GM23248 (cell line): ENCODE data around the gene GALE. TPM values are rescaled to one million over a fixed set of nuclear protein-coding genes. Genes with fewer than 3 reads are reported as not detected.
"Not testable (repeated sequence)": the region's sequence is repeated elsewhere in the genome, so short reads cannot be mapped to it uniquely, and the experiment has no call there.

Source experiments
- DNase-seq: peaks from one replicate; pipeline ENCODE4 v3.0.0-alpha.2; 2015
- H2AFZ ChIP-seq: fragments of 200-600 bp; sonication (generic); 2 replicates; pipeline ENCODE4 v1.6.1; 2016; ENCODE audit warnings: antibody characterized with exemption
- H3F3A ChIP-seq: fragments of 200-600 bp; sonication (generic); 2 replicates; pipeline ENCODE4 v1.6.1; 2016; ENCODE audit warnings: mild to moderate bottlenecking, antibody characterized with exemption, mixed run types; ENCODE audit not compliant: insufficient read depth
- H3K27ac ChIP-seq: fragments of 200-600 bp; sonication (generic); 2 replicates; pipeline ENCODE4 v1.5.1; 2016; ENCODE audit warnings: mild to moderate bottlenecking
- H3K27me3 ChIP-seq: fragments of 200-600 bp; sonication (generic); replicated peaks from 2 replicates; pipeline ENCODE4 v1.6.1; 2016; ENCODE audit warnings: mild to moderate bottlenecking; ENCODE audit not compliant: insufficient read depth
- H3K36me3 ChIP-seq: fragments of 200-600 bp; sonication (generic); 2 replicates; pipeline ENCODE4 v1.6.1; 2016; ENCODE audit warnings: low read depth, mild to moderate bottlenecking
- H3K4me1 ChIP-seq: fragments of 200-600 bp; sonication (generic); 2 replicates; pipeline ENCODE4 v1.6.1; 2016; ENCODE audit warnings: mild to moderate bottlenecking; ENCODE audit not compliant: insufficient read depth
- H3K4me2 ChIP-seq: fragments of 200-600 bp; sonication (generic); one replicate; pipeline ENCODE4 v1.6.1; 2016; ENCODE audit warnings: mild to moderate bottlenecking; ENCODE audit not compliant: unreplicated experiment
- H3K4me3 ChIP-seq: fragments of 200-600 bp; sonication (generic); 2 replicates; pipeline ENCODE4 v1.5.1; 2016; ENCODE audit warnings: mild to moderate bottlenecking
- H3K79me2 ChIP-seq: fragments of 200-600 bp; sonication (generic); 2 replicates; pipeline ENCODE4 v1.6.1; 2016; ENCODE audit warnings: mild to moderate bottlenecking; ENCODE audit not compliant: insufficient read depth
- H3K9ac ChIP-seq: fragments of 200-600 bp; sonication (generic); 2 replicates; pipeline ENCODE4 v1.6.1; 2016; ENCODE audit warnings: mild to moderate bottlenecking
- H3K9me2 ChIP-seq: fragments of 200-600 bp; sonication (generic); 2 replicates; pipeline ENCODE4 v1.6.1; 2016; ENCODE audit warnings: mixed run types, mild to moderate bottlenecking, moderate library complexity; ENCODE audit not compliant: insufficient read depth
- H3K9me3 ChIP-seq: fragments of 200-600 bp; sonication (generic); one replicate; pipeline ENCODE4 v1.6.1; 2017; ENCODE audit warnings: low read depth
- H4K20me1 ChIP-seq: fragments of 200-600 bp; sonication (generic); 2 replicates; pipeline ENCODE4 v1.6.0; 2016; ENCODE audit not compliant: insufficient read depth
- EZH2 ChIP-seq: fragments of 200-600 bp; sonication (generic); IDR thresholded peaks from 2 replicates; pipeline ENCODE4 v1.6.1; 2018; ENCODE audit warnings: antibody characterized with exemption, mild to moderate bottlenecking; ENCODE audit not compliant: insufficient read depth, poor library complexity, severe bottlenecking
- EZH2phosphoT487 ChIP-seq: fragments of 200-600 bp; sonication (generic); IDR thresholded peaks from 2 replicates; pipeline ENCODE4 v1.6.1; 2018; ENCODE audit warnings: antibody characterized with exemption, moderate library complexity, mild to moderate bottlenecking, low read depth; ENCODE audit not compliant: insufficient read depth
- WGBS, 2 experiments: methylation state at CpG; one replicate each; pipeline ENCODE4 v1.1.6; 2015 to 2017; ENCODE audit warnings: low lambda C conversion rate in 2 of 2, low coverage in 1 of 2; ENCODE audit errors: missing lambda C conversion rate in 2 of 2; 5-methylcytosine and 5-hydroxymethylcytosine counted together
- in situ Hi-C: fragments of 300-500 bp; cut with MboI; formaldehyde crosslinking; loops from 2 replicates; pipeline ENCODE4 v1.15.0; 2020
- polyA plus RNA-seq: library from polyadenylated mRNA; unstranded; fragments of >200 nt; fragmentation: Nextera tagmentation; extraction: Ambion mirVana; gene quantifications from 2 replicates; pipeline ENCODE4 v1.2.1, GENCODE V29; 2016
- total RNA-seq: library from RNA; depleted of rRNA; stranded (reverse); fragments of >200 nt; shearing (Covaris generic); gene quantifications from 2 replicates; pipeline ENCODE4 v1.2.3, GENCODE V29; 2014

GALE gene
- total and polyA plus RNA-seq, 2 experiments from 2014 or later: 20.9 to 23.5 TPM

GRCh38 chr1:23827717-23828116 lies 27.2 kb upstream of the GALE start:
- in situ Hi-C loops: no loop called here
- WGBS, 2 experiments: 44 to 62% methylated on average over 1 of the region's 1 CpG
- Histone ChIP-seq H3K4me1 (peaks cover 6% of the 10 kb centered on the region; the same call in 1 of the 2 replicates), H3K9me3 (no peaks in the 10 kb centered on the region), H3K9ac (no peak overlapping the region), H3K36me3 (no peaks in the 10 kb centered on the region), H3K27ac (no peak overlapping the region), H3K4me3 (no peak overlapping the region), H3K79me2 (peaks cover 21% of the 10 kb centered on the region), H3K4me2 (no peak overlapping the region), H3K27me3 (no peaks in the 10 kb centered on the region), H3K9me2 (no peaks in the 10 kb centered on the region), H4K20me1 (no peaks in the 10 kb centered on the region), H3F3A (no peaks in the 10 kb centered on the region), H2AFZ (no peak overlapping the region)
- TF ChIP-seq EZH2phosphoT487 (no peak), EZH2 (no peak)
- no peak for DNase-seq

GRCh38 chr1:23826590-23826989 lies 26.0 kb upstream of the GALE start:
- H3K4me2 ChIP-seq, H4K20me1 ChIP-seq, H3K9ac ChIP-seq, H3K4me3 ChIP-seq, H3K9me2 ChIP-seq, H3K36me3 ChIP-seq, H3K4me1 ChIP-seq, H2AFZ ChIP-seq, DNase-seq, H3K9me3 ChIP-seq, H3F3A ChIP-seq, H3K27me3 ChIP-seq, in situ Hi-C loops, H3K27ac ChIP-seq: not testable (repeated sequence)
- WGBS, 2 experiments: 96 to 98% methylated on average over 13 of the region's 13 CpGs
- H3K79me2 ChIP-seq: peaks cover 26% of the 10 kb centered on the region

- Histone ChIP-seq H3K79me2 (peaks cover 26% of the 10 kb centered on the region), H3K27ac (peak overlapping the region; percentile 81), H3K36me3 (no peaks in the 10 kb centered on the region), H2AFZ (peak overlapping the region; percentile 90), H3K4me2 (peak overlapping the region; percentile 90), H3K27me3 (no peaks in the 10 kb centered on the region), H3K9ac (peak overlapping the region; percentile 98), H4K20me1 (no peaks in the 10 kb centered on the region), H3K4me1 (peaks cover 6% of the 10 kb centered on the region; the same call in 1 of the 2 replicates), H3K9me3 (no peaks in the 10 kb centered on the region), H3F3A (no peaks in the 10 kb centered on the region), H3K4me3 (peak overlapping the region; percentile 93), H3K9me2 (no peaks in the 10 kb centered on the region)
- WGBS, 2 experiments: 63 to 68% methylated on average over 23 to 24 of the region's 24 CpGs
- DNase-seq: peak; percentile 15
- TF ChIP-seq EZH2 (no peak), EZH2phosphoT487 (no peak)
- in situ Hi-C loops: no loop called here
Observed at GRCh38 chr1:23825762-23826522, 25.4 kb upstream of the GALE start.

- 1% methylated on average over 30 to 32 of the region's 42 CpGs for WGBS, 2 experiments
- Histone ChIP-seq H3K27me3 (no peaks in the 10 kb centered on the region), H3K4me1 (peaks cover 6% of the 10 kb centered on the region; the same call in 1 of the 2 replicates), H3K79me2 (peaks cover 26% of the 10 kb centered on the region), H3K27ac (peak within 1 kb of the TSS; percentile 81), H3K9me3 (no peaks in the 10 kb centered on the region), H2AFZ (peak within 1 kb of the TSS; percentile 90), H3K4me2 (peak within 1 kb of the TSS; percentile 90), H3K4me3 (peak within 1 kb of the TSS; percentile 93), H3K9me2 (no peaks in the 10 kb centered on the region), H3K9ac (peak within 1 kb of the TSS; percentile 98), H3K36me3 (no peaks in the 10 kb centered on the region), H4K20me1 (no peaks in the 10 kb centered on the region), H3F3A (no peaks in the 10 kb centered on the region)
- TF ChIP-seq EZH2phosphoT487: no peak
- TF ChIP-seq EZH2: no peak
- in situ Hi-C loops: no loop called here
- peak; percentile 97 for DNase-seq
Observed at GRCh38 chr1:23825076-23825761, 24.7 kb upstream of the GALE start, which contains the start of gene HMGCL. HMGCL (minus strand) TSS chr1:23825429; CDS start chr1:23825415, 14 bp downstream.
